Endodermal cell (in vitro differentiated cells): Measurements from ENCODE around the gene TLR9. TPM values are rescaled to one million over a fixed set of nuclear protein-coding genes. Genes with fewer than 3 reads are reported as not detected.

Experiments
- DNase-seq: peaks from one replicate; pipeline ENCODE4 v3.0.0-alpha.2; 2017
- H3K27ac ChIP-seq: 2 replicates; pipeline ENCODE4 v1.5.1; 2013; ENCODE audit warnings: mild to moderate bottlenecking, low read depth, low read length, moderate library complexity
- H3K27me3 ChIP-seq: 2 replicates; pipeline ENCODE4 v1.6.1; 2013; ENCODE audit warnings: mild to moderate bottlenecking, low read length, moderate library complexity; ENCODE audit not compliant: insufficient read depth, control insufficient read depth, poor library complexity, severe bottlenecking
- H3K36me3 ChIP-seq: 2 replicates; pipeline ENCODE4 v1.7.0; 2013; ENCODE audit warnings: mild to moderate bottlenecking, low read length, moderate library complexity; ENCODE audit not compliant: control insufficient read depth, insufficient read depth
- H3K4me1 ChIP-seq: one replicate; pipeline ENCODE4 v1.7.0; 2013; ENCODE audit warnings: low read length; ENCODE audit not compliant: control insufficient read depth, insufficient read depth
- H3K4me3 ChIP-seq: 2 replicates; pipeline ENCODE4 v1.5.1; 2013; ENCODE audit warnings: mild to moderate bottlenecking, low read length, moderate library complexity
- H3K9ac ChIP-seq: 2 replicates; pipeline ENCODE4 v1.6.1; 2013; ENCODE audit warnings: mild to moderate bottlenecking, low read length, moderate library complexity; ENCODE audit not compliant: poor library complexity, severe bottlenecking; ENCODE audit errors: extremely low read depth
- H3K9me3 ChIP-seq: 2 replicates; pipeline ENCODE4 v1.6.1; 2013; ENCODE audit warnings: mild to moderate bottlenecking, low read length, moderate library complexity; ENCODE audit not compliant: control insufficient read depth
- H3K27ac Mint-ChIP-seq: 2 replicates; pipeline ENCODE4 v1.8.0; 2020; ENCODE audit warnings: mixed read lengths
- H3K27me3 Mint-ChIP-seq: 2 replicates; pipeline ENCODE4 v1.8.0; 2021; ENCODE audit warnings: mild to moderate bottlenecking, mixed read lengths; ENCODE audit not compliant: insufficient read depth
- H3K36me3 Mint-ChIP-seq: 2 replicates; pipeline ENCODE4 v1.8.0; 2020; ENCODE audit warnings: low read depth, mixed read lengths
- H3K4me1 Mint-ChIP-seq: 2 replicates; pipeline ENCODE4 v1.8.0; 2020; ENCODE audit warnings: mixed read lengths
- H3K4me3 Mint-ChIP-seq: 2 replicates; pipeline ENCODE4 v1.8.0; 2020; ENCODE audit warnings: mild to moderate bottlenecking, moderate library complexity, mixed read lengths
- H3K9me3 Mint-ChIP-seq: 2 replicates; pipeline ENCODE4 v1.8.0; 2020; ENCODE audit warnings: mild to moderate bottlenecking, mixed read lengths
- WGBS, 2 experiments: methylation state at CpG; one replicate each; pipeline versions ENCODE4 v1.1.5 to v1.1.7; 2013; ENCODE audit warnings: missing lambda C conversion rate in 2 of 2, mixed read lengths in 1 of 2; ENCODE audit not compliant: insufficient coverage in 1 of 2, insufficient read length in 1 of 2; 5-methylcytosine and 5-hydroxymethylcytosine counted together
- total RNA-seq, 2 donors: library from RNA; stranded (reverse); fragmentation: NEBNext Ultra II Directional in 1 of 2; extraction: Animal tissue kit (Norgen Biotek cat#: 25700) in 1 of 2; gene quantifications; 2 replicates in 1 of 2; 3 replicates in 1 of 2; pipeline ENCODE4 v1.2.1, GENCODE V29; 2021
- TF ChIP-seq, protein P1 (sequence below): fragments of 200-600 bp; sonication (generic); conservative IDR thresholded peaks from 2 replicates; pipeline ENCODE4 v1.5.0; 2021; ENCODE audit warnings: antibody characterized with exemption, mild to moderate bottlenecking

Gene TLR9
- total RNA-seq, 2 donors from 2014 or later = 0.11 TPM; not detected in 1

DNA sequence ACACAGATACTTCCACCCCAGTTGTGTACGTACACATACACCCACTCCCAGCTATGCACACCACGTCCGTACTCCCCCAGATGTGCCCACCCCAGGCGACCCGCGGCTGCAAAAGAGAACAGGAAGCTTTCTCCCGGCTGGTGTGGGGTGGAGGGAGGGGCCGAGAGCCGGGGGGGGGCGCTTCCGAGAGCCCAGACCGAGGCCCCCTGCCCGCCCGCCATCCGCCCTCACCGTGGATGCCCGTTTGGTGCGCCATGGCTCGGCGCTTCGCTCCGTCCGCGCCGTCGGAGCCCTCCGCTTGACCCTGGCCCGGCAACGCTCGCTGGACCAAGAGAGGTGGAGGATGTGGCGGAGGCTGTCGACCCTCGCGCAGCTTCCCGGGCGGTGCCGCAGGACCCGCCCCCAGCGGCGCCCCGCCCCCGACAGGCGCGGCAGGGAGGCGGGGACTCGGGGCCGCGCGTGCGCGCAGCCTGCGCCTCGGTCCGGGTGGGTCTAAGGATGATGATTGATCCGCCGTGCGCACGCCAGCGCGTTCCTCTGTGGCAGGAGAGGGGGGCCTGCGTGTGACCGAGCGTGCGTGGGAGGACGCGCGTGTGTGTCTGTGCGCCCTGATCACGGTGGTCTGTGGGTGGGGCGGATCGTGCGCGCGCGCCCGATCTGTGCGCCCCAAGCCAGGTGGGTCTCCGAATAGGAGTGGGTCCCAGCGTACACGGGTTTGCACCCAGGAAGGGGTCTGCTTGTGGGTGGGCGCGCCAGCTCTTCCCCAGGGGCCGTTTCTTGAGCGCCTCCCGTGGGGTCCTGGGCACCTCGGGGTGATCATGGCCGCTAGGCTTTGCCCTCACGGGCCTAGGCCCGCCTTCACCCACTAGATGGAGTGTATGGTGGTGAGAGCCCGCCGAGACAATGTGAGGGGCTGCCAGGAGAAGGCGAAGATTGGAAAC, 13.6 kb upstream of the TLR9 start, which contains the start of gene TWF2:
Gene TWF2, minus strand, starts transcription at position 398 of the 941 bp plus-strand sequence. Its CDS starts 142 bp downstream, at position 256.
- TF ChIP-seq, protein P1, sequence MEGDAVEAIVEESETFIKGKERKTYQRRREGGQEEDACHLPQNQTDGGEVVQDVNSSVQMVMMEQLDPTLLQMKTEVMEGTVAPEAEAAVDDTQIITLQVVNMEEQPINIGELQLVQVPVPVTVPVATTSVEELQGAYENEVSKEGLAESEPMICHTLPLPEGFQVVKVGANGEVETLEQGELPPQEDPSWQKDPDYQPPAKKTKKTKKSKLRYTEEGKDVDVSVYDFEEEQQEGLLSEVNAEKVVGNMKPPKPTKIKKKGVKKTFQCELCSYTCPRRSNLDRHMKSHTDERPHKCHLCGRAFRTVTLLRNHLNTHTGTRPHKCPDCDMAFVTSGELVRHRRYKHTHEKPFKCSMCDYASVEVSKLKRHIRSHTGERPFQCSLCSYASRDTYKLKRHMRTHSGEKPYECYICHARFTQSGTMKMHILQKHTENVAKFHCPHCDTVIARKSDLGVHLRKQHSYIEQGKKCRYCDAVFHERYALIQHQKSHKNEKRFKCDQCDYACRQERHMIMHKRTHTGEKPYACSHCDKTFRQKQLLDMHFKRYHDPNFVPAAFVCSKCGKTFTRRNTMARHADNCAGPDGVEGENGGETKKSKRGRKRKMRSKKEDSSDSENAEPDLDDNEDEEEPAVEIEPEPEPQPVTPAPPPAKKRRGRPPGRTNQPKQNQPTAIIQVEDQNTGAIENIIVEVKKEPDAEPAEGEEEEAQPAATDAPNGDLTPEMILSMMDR = peak; percentile 73
- 1 to 6% methylated on average over 12 to 91 of the region's 92 CpGs for WGBS, 2 experiments
- peaks cover under 1% of the 10 kb centered on the region for H3K27me3 ChIP-seq
- H3K4me1 ChIP-seq = peaks cover 4% of the 10 kb centered on the region
- Mint-ChIP-seq H3K27ac (peak within 1 kb of the TSS; percentile 92), H3K4me3 (peak within 1 kb of the TSS; percentile 89), H3K4me1 (peaks cover 24% of the 10 kb centered on the region), H3K9me3 (peaks cover 2% of the 10 kb centered on the region), H3K36me3 (peaks cover 4% of the 10 kb centered on the region), H3K27me3 (peaks cover 9% of the 10 kb centered on the region)
- H3K4me3 ChIP-seq = peak within 1 kb of the TSS; percentile 97
- H3K27ac ChIP-seq = peak within 1 kb of the TSS; percentile 59
- DNase-seq = peak; percentile 92
- H3K9ac ChIP-seq = peak within 1 kb of the TSS; percentile 47
- no peaks in the 10 kb centered on the region for H3K9me3 ChIP-seq
- no peaks in the 10 kb centered on the region for H3K36me3 ChIP-seq

DNA sequence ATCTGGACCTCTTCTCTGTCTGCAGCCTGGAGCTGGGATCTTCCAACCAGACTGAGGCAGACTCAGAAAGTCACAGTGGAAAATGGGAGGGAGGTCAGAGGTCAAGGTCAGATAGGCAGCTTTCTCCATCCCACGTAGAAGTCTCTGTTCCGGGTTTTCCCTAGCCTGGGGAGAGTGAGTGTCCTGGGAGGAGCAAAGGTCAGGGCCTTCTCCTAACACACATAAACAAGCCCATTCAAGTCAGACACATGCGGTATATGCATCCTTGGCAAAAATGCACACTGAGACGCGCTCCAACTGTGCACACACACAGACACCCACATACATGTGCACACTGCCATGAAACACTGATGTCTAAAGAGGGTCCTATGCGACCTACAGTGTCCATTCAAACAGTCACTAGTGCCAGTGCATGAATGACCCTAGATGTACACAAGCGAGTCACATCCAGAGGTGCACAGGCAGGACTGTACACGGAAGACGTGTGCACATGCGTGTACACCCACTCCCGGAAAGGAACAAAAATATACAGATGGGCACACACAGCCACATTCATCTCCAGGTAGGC, 12.8 kb upstream of the TLR9 start:
- Histone ChIP-seq H3K4me1 (peaks cover 4% of the 10 kb centered on the region), H3K9ac (peak overlapping the region; percentile 44), H3K27ac (no peak overlapping the region), H3K27me3 (no peaks in the 10 kb centered on the region), H3K9me3 (no peaks in the 10 kb centered on the region), H3K4me3 (peak overlapping the region; percentile 97), H3K36me3 (no peaks in the 10 kb centered on the region)
- DNase-seq = no peak
- TF ChIP-seq, protein P1 = no peak
- peak overlapping the region; percentile 92 for H3K27ac Mint-ChIP-seq
- WGBS, 2 experiments = 22 to 34% methylated on average over 8 to 11 of the region's 11 CpGs
- peak overlapping the region; percentile 89 for H3K4me3 Mint-ChIP-seq
- H3K27me3 Mint-ChIP-seq = peaks cover 2% of the 10 kb centered on the region
- H3K36me3 Mint-ChIP-seq = peaks cover 6% of the 10 kb centered on the region
- no peaks in the 10 kb centered on the region for H3K9me3 Mint-ChIP-seq
- peaks cover 24% of the 10 kb centered on the region for H3K4me1 Mint-ChIP-seq

- Histone ChIP-seq H3K4me1 (peaks cover 4% of the 10 kb centered on the region), H3K36me3 (no peaks in the 10 kb centered on the region), H3K4me3 (peak overlapping the region; percentile 97), H3K9me3 (no peaks in the 10 kb centered on the region), H3K9ac (no peak overlapping the region), H3K27me3 (no peaks in the 10 kb centered on the region), H3K27ac (no peak overlapping the region)
- TF ChIP-seq, protein P1 = peak; percentile 34
- no peaks in the 10 kb centered on the region for H3K27me3 Mint-ChIP-seq
- H3K4me3 Mint-ChIP-seq = peak overlapping the region; percentile 89
- H3K27ac Mint-ChIP-seq = peak overlapping the region; percentile 92
- H3K36me3 Mint-ChIP-seq = peaks cover 6% of the 10 kb centered on the region
- no peaks in the 10 kb centered on the region for H3K9me3 Mint-ChIP-seq
- peaks cover 24% of the 10 kb centered on the region for H3K4me1 Mint-ChIP-seq
- peak; percentile 81 for DNase-seq
- WGBS, 2 experiments = 50% methylated on average over 2 to 8 of the region's 8 CpGs
These were observed 12.3 kb upstream of the TLR9 start for GRCh38 chr3:52237657-52238172.
